GM21825 (cell line): Measurements from ENCODE around the gene PDHX.
"Not testable (repeated sequence)": the region's sequence is repeated elsewhere in the genome, so short reads cannot be mapped to it uniquely, and the experiment has no call there.

ENCODE experiments used
- ATAC-seq: cut with Tn5 transposase; IDR thresholded peaks from one replicate; pipeline ENCODE4 v1.9.1; 2021; ENCODE audit warnings: mild to moderate bottlenecking, moderate library complexity; ENCODE audit not compliant: unreplicated experiment

The PDHX gene

GRCh38 chr11:34910817-34911216 is 5.6 kb upstream of the PDHX start:
- no peak for ATAC-seq

- no peak for ATAC-seq
These were observed 4.7 kb upstream of the PDHX start for GRCh38 chr11:34911676-34912075.

- ATAC-seq: not testable (repeated sequence)
These were observed 2.9 kb upstream of the PDHX start for GRCh38 chr11:34913556-34913955.

- peak; percentile 8 for ATAC-seq
These were observed 1.0 kb upstream of the PDHX start for GRCh38 chr11:34915136-34916014.

GRCh38 chr11:34916843-34917770 is 689 bp downstream of the PDHX start:
- ATAC-seq: no peak

GRCh38 chr11:34921156-34921555 is 4.7 kb downstream of the PDHX start:
- ATAC-seq: no peak

- no peak for ATAC-seq
These were observed 8.3 kb downstream of the PDHX start for GRCh38 chr11:34924714-34925113.

GRCh38 chr11:34926101-34926830 is 9.8 kb downstream of the PDHX start:
- ATAC-seq: no peak

- no peak for ATAC-seq
These were observed 10.4 kb downstream of the PDHX start for GRCh38 chr11:34926831-34927132.

GRCh38 chr11:34928268-34928959 is 12.0 kb downstream of the PDHX start:
- no peak for ATAC-seq

GRCh38 chr11:34928960-34929680 is 12.7 kb downstream of the PDHX start:
- no peak for ATAC-seq

GRCh38 chr11:34929794-34930763 is 13.7 kb downstream of the PDHX start:
- no peak for ATAC-seq

- ATAC-seq: no peak
These were observed 20.7 kb downstream of the PDHX start for GRCh38 chr11:34936945-34937629.

GRCh38 chr11:34938611-34939010 is 22.2 kb downstream of the PDHX start:
- no peak for ATAC-seq

- no peak for ATAC-seq
These were observed 23.7 kb downstream of the PDHX start for GRCh38 chr11:34940026-34940677.

GRCh38 chr11:34941688-34942087 is 25.3 kb downstream of the PDHX start:
- ATAC-seq: no peak

- no peak for ATAC-seq
These were observed 28.3 kb downstream of the PDHX start for GRCh38 chr11:34944692-34945091.

GRCh38 chr11:34948696-34949095 is 32.3 kb downstream of the PDHX start:
- no peak for ATAC-seq
